Endothelial cell of umbilical vein (primary cell): ENCODE measurements around the gene AIF1L. TPM values are rescaled to one million over a fixed set of nuclear protein-coding genes. Genes with fewer than 3 reads are reported as not detected.

Experiments
- Bru-seq: library from RNA; stranded (reverse); fragments of 400-500 nt; gene quantifications from one replicate; lab custom pipeline; 2021; lab: Mats Ljungman, UMichigan
- BruChase-seq, 2 experiments: library from RNA; stranded (reverse); fragments of 400-500 nt; gene quantifications; one replicate each; lab custom pipeline; 2021; lab: Mats Ljungman, UMichigan
- BruUV-seq: library from RNA; stranded (reverse); fragments of 400-500 nt; replicated peaks from 2 replicates; lab custom pipeline; 2021; lab: Mats Ljungman, UMichigan
- CTCF ChIA-PET: fragments of 300-600, 350-600 bp; sonication (Branson Sonifier 250); formaldehyde crosslinking; loops from one replicate; lab custom pipeline; 2021; ENCODE audit warnings: antibody characterized with exemption, inconsistent platforms; lab: Charles Lee
- POLR2A ChIA-PET: fragments of 300-600, 350-600 bp; sonication (Branson Sonifier 250); formaldehyde crosslinking; loops from one replicate; lab custom pipeline; 2021; ENCODE audit warnings: antibody characterized with exemption, inconsistent platforms; lab: Charles Lee
- DNase-seq: peaks from one replicate; pipeline ENCODE4 v3.0.0-alpha.2; 2011; ENCODE audit warnings: low read depth, low spot score
- FAIRE-seq: peaks from 2 replicates; lab custom pipeline; 2011; peaks lifted over from hg19 to GRCh38; lab: Jason Lieb, UNC
- H2AFZ ChIP-seq: 2 replicates; pipeline ENCODE4 v1.6.0; 2012; ENCODE audit warnings: low read depth, low read length, control low read depth, inconsistent platforms
- H3K27ac ChIP-seq: 2 replicates; pipeline ENCODE4 v1.5.1; 2011; ENCODE audit warnings: low read depth, mild to moderate bottlenecking, control low read depth, low read length, moderate library complexity; ENCODE audit not compliant: insufficient read depth
- H3K27me3 ChIP-seq, 2 experiments: 2 replicates each; pipeline versions ENCODE4 v1.6.0 to v1.6.1; 2011; ENCODE audit warnings: low read length in 2 of 2, mixed read lengths in 1 of 2; ENCODE audit not compliant: control insufficient read depth in 2 of 2, insufficient read depth in 2 of 2
- H3K36me3 ChIP-seq, 2 experiments: 2 replicates in 1 of 2; 3 replicates in 1 of 2; pipeline ENCODE4 v1.5.1; 2011; ENCODE audit warnings: low read length in 2 of 2, mild to moderate bottlenecking in 1 of 2, moderate library complexity in 1 of 2; ENCODE audit not compliant: control insufficient read depth in 2 of 2, insufficient read depth in 2 of 2; ENCODE audit errors: extremely low read depth in 1 of 2
- H3K4me1 ChIP-seq: 3 replicates; pipeline ENCODE4 v1.5.1; 2011; ENCODE audit warnings: mild to moderate bottlenecking, low read length; ENCODE audit not compliant: control insufficient read depth, insufficient read depth; ENCODE audit errors: extremely low read depth
- H3K4me2 ChIP-seq: 2 replicates; pipeline ENCODE4 v1.6.1; 2011; ENCODE audit warnings: low read length, control low read depth, mixed read lengths; ENCODE audit not compliant: insufficient read depth
- H3K4me3 ChIP-seq, 3 experiments: fragments of 200-600 bp in 1 of 3; sonication (generic), shearing (Covaris generic) in 1 of 3; replicated peaks in 1 of 3; 2 replicates each; pipeline ENCODE4 v1.5.1; 2011 to 2016; ENCODE audit warnings: control low read depth in 3 of 3, low read length in 3 of 3, mild to moderate bottlenecking in 2 of 3, inconsistent platforms in 1 of 3, low read depth in 1 of 3, moderate library complexity in 1 of 3; ENCODE audit not compliant: insufficient read depth in 1 of 3
- H3K79me2 ChIP-seq: 2 replicates; pipeline ENCODE4 v1.6.0; 2012; ENCODE audit warnings: low read length, inconsistent platforms; ENCODE audit not compliant: control insufficient read depth, insufficient read depth
- H3K9ac ChIP-seq: replicated peaks from 2 replicates; pipeline ENCODE3; 2011; ENCODE audit warnings: low read length, control low read depth; ENCODE audit not compliant: insufficient read depth; ENCODE audit errors: extremely low read depth
- H3K9me1 ChIP-seq: replicated peaks from 3 replicates; pipeline ENCODE4 v1.6.0; 2011; ENCODE audit warnings: mild to moderate bottlenecking, low read length; ENCODE audit not compliant: control insufficient read depth, insufficient read depth; ENCODE audit errors: extremely low read depth
- H3K9me3 ChIP-seq: replicated peaks from 2 replicates; pipeline ENCODE4 v1.5.1; 2012; ENCODE audit warnings: low read length, inconsistent platforms; ENCODE audit not compliant: control insufficient read depth, insufficient read depth
- H4K20me1 ChIP-seq: replicated peaks from 2 replicates; pipeline ENCODE3; 2011; ENCODE audit warnings: mild to moderate bottlenecking, low read length; ENCODE audit not compliant: control insufficient read depth, insufficient read depth; ENCODE audit errors: extremely low read depth
- CTCF ChIP-seq, 2 donors: IDR thresholded peaks; 1 replicate in 1 of 2; 2 replicates in 1 of 2; pipeline ENCODE4 v1.5.1; 2011; ENCODE audit warnings: low read length in 2 of 2, mild to moderate bottlenecking in 2 of 2, moderate library complexity in 2 of 2, control low read depth in 1 of 2, inconsistent platforms in 1 of 2, low read depth in 1 of 2; ENCODE audit not compliant: insufficient read depth in 1 of 2; ENCODE audit errors: extremely low read depth in 1 of 2
- EZH2 ChIP-seq: IDR thresholded peaks from 2 replicates; pipeline ENCODE4 v1.6.1; 2012; ENCODE audit warnings: borderline replicate concordance, low read depth, mild to moderate bottlenecking, moderate library complexity, low read length, inconsistent platforms; ENCODE audit not compliant: severe bottlenecking
- FOS ChIP-seq: IDR thresholded peaks from 2 replicates; pipeline ENCODE4 v1.6.1; 2011; ENCODE audit warnings: mild to moderate bottlenecking, low read length, moderate library complexity, borderline replicate concordance; ENCODE audit not compliant: insufficient read depth
- JUN ChIP-seq: IDR thresholded peaks from 2 replicates; pipeline ENCODE4 v1.6.1; 2011; ENCODE audit warnings: borderline replicate concordance, low read depth; ENCODE audit not compliant: insufficient read length, insufficient read depth
- MYC ChIP-seq: IDR thresholded peaks from one replicate; pipeline ENCODE4 v1.6.1; 2011; ENCODE audit warnings: mild to moderate bottlenecking, low read depth, low read length
- dilution Hi-C: fragments of 300-500 bp; cut with MboI; formaldehyde crosslinking; loops from one replicate; pipeline ENCODE4 v1.15.0; 2019; ENCODE audit warnings: low sequenced_read_pairs; ENCODE audit not compliant: extremely low pct_ligation_motif_present
- intact Hi-C: fragments of 100-400 bp; cut with micrococcal nuclease; formaldehyde crosslinking; loops from one replicate; pipeline ENCODE4 v1.10.0; 2022
- long read RNA-seq: library from polyadenylated mRNA; stranded (forward); transcript quantifications from one replicate; pipeline ENCODE4 v2.0.0, GENCODE V29; 2021
- polyA minus RNA-seq, 3 experiments: library from RNA; depleted of rRNA, polyadenylated mRNA; stranded (reverse); fragments of >200 nt; gene quantifications; 1 replicate in 1 of 3; 2 replicates in 2 of 3; pipeline ENCODE4 v1.2.3, GENCODE V29; 2011
- polyA plus RNA-seq, 4 experiments: library from polyadenylated mRNA; depleted of rRNA in 3 of 4; stranded (reverse) in 3 of 4; unstranded in 1 of 4; fragments of >200 nt; gene quantifications; 2 replicates each; pipeline versions ENCODE4 v1.2.1 to v1.2.3, GENCODE V29; 2011 to 2012; ENCODE audit warnings: missing spikeins in 1 of 4
- total RNA-seq: library from RNA; stranded (reverse); gene quantifications from 2 replicates; pipeline ENCODE4 v1.2.3, GENCODE V29; 2021

AIF1L gene
- 35.3 and 39.7 TPM in 2 replicates for total RNA-seq
- polyA plus RNA-seq, result 17.8 and 19.8 TPM in 2 replicates
- polyA plus RNA-seq (2011; cell fraction: cytosol; rRNA removed), result 14.0 and 20.0 TPM in 2 replicates
- 17.9 and 21.7 TPM in 2 replicates for polyA plus RNA-seq (2011; cell fraction: nucleus; rRNA removed)
- polyA plus RNA-seq (2012), result 2.1 and 2.9 TPM in 2 replicates
- 35.6 and 39.3 TPM in 2 replicates for polyA minus RNA-seq
- polyA minus RNA-seq (2011; cell fraction: cytosol; rRNA and poly(A)+ RNA removed), result 7.6 TPM
- 7.7 and 11.8 TPM in 2 replicates for polyA minus RNA-seq (2011; cell fraction: nucleus; rRNA and poly(A)+ RNA removed)
- percentile 53 among the genes with signal in this experiment for Bru-seq, nascent RNA
- BruChase-seq, experiment 1, labeled RNA remaining after a 6-hour chase, result percentile 67 among the genes with signal in this experiment
- percentile 52 among the genes with signal in this experiment for BruChase-seq, experiment 2, labeled RNA remaining after a 2-hour chase
- long read RNA-seq, transcript AIF1L-201 (6 exons, 3,364 nt), result major isoform, 56 of 86 reads
- long read RNA-seq, partial matches to known transcripts, result 6 of 86 reads
- long read RNA-seq, other reads (novel, unspliced or antisense), result 22 of 86 reads

DNA sequence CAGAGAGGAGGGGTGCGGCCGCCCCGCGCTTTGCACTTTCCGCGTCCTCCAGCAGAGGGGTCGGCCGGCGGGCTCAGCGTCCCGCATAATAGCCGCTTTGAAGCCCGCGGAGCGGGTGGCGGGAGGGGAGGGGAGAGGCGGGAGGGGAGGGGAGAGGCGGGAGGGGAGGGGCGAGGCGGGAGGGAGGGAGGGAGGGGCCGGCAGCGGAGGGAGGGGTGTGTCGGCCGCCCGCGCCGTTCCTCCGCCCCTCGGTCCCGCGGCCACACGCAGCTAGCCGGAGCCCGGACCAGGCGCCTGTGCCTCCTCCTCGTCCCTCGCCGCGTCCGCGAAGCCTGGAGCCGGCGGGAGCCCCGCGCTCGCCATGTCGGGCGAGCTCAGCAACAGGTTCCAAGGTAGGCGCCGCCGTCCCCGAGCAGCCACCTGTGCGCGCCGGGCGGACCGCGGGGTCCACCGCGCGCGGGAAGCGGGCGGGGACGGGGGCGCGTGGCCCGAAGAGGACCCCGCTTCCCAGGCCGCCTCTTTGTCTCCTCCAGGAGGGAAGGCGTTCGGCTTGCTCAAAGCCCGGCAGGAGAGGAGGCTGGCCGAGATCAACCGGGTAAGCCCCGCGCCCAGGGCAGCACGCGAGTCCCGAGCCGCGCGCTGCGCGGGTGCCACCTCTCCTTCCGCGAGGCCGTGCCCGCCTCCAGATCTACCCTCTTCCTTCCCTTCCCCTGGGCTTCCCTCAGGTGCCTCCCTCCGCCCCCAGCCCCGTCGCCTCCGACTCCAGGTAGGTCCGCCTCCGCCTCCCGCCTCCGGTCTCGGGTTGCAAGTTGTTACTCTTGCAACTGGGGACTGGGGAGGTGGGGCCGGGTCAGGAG, at the start of gene AIF1L:
TSS of gene AIF1L (plus strand) at position 263 of the 857 bp plus-strand sequence. CDS start at position 362, 99 bp downstream.
- Histone ChIP-seq H3K27ac (no peak within 1 kb of the TSS), H3K4me2 (peak within 1 kb of the TSS; percentile 66), H4K20me1 (no peaks in the 10 kb centered on the region), H3K36me3 (no peaks in the 10 kb centered on the region), H3K4me3 (peak within 1 kb of the TSS in 2 of 3 experiments; percentile 46 to 61), H3K27me3 (peaks cover 8 to 14% of the 10 kb centered on the region in 2 experiments), H2AFZ (peak within 1 kb of the TSS; percentile 77), H3K9ac (peak within 1 kb of the TSS; percentile 30), H3K9me3 (no peaks in the 10 kb centered on the region), H3K9me1 (no peaks in the 10 kb centered on the region), H3K4me1 (peaks cover 5% of the 10 kb centered on the region), H3K79me2 (no peaks in the 10 kb centered on the region)
- DNase-seq, result peak; percentile 51
- TF ChIP-seq JUN, result no peak
- TF ChIP-seq CTCF (IDR thresholded peaks at IDR 0.05; ENCODE audit: extremely low read depth in 1 of 2, insufficient read depth in 1 of 2, low read depth in 1 of 2, low read length in 2 of 2), result peak in 1 of 2 donors; percentile 45
- TF ChIP-seq EZH2, result peak; percentile 80
- no peak for TF ChIP-seq FOS
- no peak for TF ChIP-seq MYC
- no peak for FAIRE-seq
- POLR2A ChIA-PET, result no interaction called here
- dilution Hi-C loops, result no loop called here
- CTCF ChIA-PET, result interaction anchor here (0.9 to 2.7 kb wide), 7 partner anchors 9 to 240 kb away, joined by 3 to 15 read pairs (median 6); partner anchors contain the start of gene NUP214
- intact Hi-C loops, result loop anchor here (1.0 kb wide), 1 partner anchor 21 kb away; no protein-coding TSS in a partner anchor
- BruUV-seq, result no TSS peak
